ENCODE measurements around the gene KCNQ1OT1.

DNA sequence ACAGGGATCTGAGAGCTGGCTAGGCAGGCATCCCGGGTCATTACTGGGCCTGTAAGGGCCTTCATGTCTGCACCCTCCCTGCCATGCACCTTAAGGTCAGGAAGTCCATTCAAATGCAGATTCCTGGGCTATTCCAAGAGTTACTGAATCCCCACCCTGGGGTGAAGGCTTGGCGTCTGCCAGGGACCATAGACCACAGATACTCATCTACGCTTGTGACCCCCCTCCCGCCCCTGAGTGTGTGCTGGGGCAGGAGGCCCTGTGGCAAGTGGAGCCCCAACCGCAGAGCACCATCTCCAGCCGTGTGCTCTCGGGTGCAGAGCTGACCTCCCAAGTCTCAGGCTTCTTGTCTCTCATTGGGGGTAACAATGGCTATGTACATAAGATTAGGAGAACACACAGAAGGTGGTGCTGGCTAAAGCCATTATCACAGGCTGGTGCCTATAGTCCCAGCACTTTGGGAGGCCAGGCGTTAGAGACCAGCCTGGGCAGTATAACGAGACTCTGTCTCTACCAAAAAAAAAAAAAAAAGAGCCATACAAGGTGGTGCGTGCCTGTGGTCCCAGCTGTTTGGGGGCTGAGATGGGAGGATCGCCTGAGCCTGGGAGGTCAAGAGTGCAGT is 19.1 kb upstream of the KCNQ1OT1 start:
- TF ChIP-seq, protein P1, sequence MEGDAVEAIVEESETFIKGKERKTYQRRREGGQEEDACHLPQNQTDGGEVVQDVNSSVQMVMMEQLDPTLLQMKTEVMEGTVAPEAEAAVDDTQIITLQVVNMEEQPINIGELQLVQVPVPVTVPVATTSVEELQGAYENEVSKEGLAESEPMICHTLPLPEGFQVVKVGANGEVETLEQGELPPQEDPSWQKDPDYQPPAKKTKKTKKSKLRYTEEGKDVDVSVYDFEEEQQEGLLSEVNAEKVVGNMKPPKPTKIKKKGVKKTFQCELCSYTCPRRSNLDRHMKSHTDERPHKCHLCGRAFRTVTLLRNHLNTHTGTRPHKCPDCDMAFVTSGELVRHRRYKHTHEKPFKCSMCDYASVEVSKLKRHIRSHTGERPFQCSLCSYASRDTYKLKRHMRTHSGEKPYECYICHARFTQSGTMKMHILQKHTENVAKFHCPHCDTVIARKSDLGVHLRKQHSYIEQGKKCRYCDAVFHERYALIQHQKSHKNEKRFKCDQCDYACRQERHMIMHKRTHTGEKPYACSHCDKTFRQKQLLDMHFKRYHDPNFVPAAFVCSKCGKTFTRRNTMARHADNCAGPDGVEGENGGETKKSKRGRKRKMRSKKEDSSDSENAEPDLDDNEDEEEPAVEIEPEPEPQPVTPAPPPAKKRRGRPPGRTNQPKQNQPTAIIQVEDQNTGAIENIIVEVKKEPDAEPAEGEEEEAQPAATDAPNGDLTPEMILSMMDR (conservative IDR thresholded peaks at IDR 0.05; ENCODE audit: low read length), result no peak
- no peak for TF ChIP-seq EZH2phosphoT487 (IDR thresholded peaks at IDR 0.05; ENCODE audit: borderline replicate concordance)

Data from Loucy (cell line).